SKM-1 treated with dmso at 0.1 percent for 144 hours (cell line): ENCODE data around the gene USP32.

Source experiments
- DNase-seq: peaks from one replicate; lab custom pipeline; 2025; ENCODE audit not compliant: unreplicated experiment; lab: John Stamatoyannopoulos, UW

USP32 gene

DNA sequence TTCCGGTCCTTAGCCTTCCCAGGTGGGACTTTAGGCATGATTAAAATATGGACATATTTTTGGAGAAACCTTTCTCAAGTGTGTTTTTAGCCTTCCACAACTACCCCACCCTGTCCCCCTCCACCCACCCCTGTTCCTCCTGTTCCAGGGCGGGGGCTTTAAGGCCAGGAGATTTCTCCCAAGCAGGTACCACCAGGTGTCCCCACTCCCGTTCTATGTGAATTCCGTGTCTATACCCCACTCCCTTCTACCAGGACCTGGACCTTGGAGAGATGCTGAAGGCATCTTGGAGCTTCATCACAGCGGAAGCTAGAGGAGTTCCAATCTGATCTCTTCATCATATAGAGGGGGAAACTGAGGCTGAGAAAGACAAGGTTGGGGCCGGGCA, 232.5 kb downstream of the USP32 start:
- no peak for DNase-seq

DNA sequence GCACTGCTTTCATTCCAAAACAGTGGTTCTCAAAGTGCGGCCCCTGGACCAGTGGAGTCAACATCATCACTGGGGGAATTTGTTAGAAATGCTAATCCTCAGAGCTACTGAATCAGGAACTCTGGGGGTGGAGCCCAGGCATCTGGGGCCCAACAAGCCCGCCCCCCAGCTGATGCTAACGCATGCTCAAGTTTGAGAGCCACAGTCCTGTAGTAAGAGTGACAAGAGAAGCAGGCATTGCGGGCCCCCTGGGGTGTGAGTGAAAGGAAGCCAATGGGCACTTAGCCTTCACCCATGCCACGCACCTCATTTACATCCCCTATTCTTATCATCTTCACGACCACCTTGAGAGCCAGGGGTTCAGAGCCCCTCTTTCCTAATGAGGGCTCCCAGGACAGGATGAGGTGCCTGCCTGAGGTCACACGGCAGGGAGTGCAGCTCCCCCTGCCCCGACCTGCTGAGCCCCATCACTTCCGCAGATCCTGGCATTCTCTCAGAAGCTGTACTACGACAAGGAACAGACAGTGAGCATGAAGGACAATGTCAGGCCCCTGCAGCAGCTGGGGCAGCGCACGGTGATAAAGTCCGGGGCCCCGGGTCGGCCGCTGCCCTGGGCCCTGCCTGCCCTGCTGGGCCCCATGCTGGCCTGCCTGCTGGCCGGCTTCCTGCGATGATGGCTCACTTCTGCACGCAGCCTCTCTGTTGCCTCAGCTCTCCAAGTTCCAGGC, 233.0 kb downstream of the USP32 start:
- DNase-seq: no peak

DNA sequence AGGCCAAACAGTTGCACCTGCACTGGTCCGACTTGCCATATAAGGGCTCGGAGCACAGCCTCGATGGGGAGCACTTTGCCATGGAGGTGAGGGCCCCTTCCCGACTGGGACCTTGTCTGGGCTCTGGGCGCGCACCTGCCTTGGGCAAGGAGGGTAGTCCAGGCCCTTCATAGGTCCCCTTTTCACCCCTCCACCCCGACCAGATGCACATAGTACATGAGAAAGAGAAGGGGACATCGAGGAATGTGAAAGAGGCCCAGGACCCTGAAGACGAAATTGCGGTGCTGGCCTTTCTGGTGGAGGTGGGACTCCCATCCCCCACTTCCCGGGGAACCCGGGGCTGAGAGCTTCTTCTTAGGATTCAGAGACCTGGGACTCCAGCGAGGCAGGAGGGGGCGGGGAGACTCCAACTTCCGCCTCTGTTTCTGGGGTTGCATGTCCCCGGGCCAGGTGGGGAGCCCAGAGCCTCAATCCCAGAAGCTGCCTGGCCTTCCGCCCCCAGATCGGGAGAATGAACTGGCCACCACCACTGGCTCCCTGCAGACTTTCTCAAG, 234.4 kb downstream of the USP32 start:
- no peak for DNase-seq

DNA sequence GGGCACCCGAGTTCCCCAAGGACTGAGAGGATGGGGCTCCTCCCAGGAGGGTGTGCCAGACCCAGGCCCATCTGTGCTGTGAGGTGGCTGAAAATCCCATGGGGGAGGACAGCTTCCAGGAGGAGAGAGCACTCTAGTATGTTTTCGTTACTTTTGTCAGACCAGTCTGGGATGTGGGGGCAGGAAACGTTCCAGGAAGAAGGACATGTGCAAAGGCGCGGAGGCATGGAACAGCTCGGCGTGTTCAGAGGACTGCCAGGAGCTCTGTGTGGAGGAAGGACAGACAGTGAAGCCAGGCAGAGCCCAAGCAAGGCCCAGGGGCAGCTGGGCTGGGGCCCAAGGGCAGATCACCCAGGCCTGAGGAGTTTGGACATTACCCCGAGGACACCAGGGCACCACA, 235.2 kb downstream of the USP32 start:
- no peak for DNase-seq

DNA sequence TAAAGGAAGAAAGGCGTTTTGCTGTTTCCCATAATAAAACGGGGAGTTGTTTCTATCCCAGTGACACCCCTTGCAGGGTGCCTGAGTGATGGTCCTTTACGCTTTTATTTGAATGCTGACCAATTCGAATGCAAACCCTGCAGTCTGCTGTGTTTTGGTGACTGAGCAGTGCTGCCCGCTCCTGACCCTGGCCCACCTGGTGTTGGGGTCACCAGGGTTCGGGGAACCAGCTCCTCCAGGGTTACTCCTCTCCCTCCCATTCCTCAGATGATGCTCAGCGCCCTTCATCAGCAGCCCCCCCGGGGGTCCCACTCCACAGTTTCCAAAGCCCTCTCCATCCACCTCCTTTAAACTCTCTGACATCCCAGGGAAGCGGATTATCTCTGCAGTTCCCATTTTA, 236.1 kb downstream of the USP32 start:
- DNase-seq: no peak

DNA sequence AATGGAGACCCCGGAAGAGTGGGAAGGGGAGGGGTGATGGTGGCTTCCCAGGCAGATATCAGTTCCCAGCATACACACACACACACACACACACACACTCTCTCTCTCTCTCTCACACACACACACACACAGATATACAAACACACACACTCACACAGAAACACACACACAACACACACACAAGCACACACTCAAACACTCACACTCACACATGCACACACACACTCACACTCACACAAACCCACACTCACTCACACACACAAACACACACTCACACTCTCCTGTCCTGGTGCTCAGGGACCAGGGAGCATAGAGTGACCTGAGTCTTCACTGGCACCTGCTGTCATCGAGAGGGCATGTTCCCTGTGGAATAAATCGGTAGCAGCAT, 236.5 kb downstream of the USP32 start:
- DNase-seq: no peak

DNA sequence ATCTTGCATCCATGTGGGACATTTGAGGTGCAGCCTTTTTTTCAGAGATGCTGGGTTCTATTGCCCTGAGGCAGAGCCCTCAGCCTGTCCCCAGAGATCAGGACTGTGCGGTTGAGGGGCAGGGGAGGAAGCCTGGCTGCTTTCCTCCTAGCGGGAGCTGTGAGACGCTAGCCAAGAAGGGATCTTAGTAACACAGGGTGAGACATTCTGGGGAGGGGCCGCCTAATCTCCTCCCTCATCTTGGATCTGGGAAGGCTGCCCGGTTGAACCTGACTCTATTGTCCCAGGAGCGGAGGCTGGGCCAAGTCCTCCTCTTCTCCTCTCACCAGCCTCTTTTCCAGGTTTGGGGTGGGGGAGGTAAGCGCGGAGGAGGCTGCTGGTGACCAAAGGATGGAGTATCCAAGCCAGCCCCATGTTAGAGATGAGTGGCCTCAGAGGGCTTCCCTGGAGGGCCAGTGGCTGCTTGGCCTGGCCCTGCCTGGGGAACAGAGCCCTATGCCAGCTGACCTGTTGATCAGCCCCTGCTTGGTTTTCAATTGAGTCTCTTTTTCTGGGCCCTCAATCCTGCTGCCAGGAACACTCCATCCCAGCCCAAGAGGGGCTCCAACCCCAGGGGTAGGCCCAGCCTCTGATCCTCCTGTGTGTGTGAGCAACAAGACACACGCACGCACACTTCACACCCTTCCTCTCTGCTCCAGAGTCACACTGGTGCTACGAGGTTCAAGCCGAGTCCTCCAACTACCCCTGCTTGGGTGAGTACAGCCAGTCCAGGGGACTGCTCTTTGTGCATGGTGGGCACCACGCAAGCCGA, 237.1 kb downstream of the USP32 start:
- no peak for DNase-seq

DNA sequence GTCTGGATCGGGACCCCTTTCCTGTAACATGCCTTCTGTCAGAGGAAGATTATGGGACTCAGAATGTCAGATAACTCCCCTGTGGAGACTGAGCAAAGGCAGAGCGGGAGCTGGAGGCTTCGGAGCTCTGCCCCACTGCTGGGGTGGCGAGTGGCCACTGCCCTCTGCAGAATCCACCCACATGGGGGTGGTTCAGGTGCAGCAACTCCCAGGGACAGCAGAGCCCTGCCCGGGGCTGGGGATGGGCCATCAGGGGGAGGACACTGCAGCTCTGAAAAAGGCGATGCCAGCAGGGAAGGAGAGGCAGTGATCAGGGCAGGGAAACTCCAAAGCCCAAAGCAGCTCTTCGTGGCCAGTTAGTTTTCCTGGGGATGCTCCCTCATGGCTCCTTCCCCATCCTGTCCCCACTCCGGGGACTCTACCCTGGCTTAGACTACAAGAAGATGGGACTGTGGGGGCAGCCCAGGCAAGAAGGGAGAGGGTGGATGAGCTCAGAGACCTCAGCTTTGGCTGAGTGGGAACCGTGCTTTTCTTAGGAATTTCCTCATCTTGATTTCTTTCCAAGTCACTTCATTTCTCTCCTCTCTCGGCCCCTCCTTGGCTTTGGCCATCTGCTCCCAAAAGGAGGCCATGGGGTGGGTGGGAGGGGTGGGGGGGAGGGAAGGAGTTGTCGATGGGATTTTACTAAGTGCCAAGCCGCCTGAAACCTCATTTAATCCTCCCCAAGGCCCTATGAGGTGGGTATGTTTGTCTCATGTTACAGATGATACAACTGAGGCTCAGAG, 238.1 kb downstream of the USP32 start:
- DNase-seq: no peak

DNA sequence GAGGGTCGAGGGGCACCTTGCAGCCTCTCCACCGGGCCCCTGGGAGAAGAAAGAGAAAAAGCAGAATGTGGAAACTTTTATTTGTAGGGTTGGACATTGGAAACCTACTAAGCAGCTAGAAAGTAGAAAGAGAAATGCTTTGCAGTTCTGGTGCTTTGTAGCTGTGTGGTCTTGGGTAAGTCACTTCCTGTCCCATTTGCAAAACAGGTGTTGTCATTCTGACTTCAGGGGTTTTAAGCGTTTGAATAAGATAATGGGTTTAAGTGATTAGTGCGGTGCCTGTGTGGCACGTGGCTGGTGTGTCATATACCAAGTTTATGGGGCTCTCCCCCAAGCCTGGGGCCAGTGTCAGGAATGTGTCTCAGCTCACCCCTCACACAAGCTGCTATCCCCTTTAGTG, 240.6 kb downstream of the USP32 start:
- no peak for DNase-seq

DNA sequence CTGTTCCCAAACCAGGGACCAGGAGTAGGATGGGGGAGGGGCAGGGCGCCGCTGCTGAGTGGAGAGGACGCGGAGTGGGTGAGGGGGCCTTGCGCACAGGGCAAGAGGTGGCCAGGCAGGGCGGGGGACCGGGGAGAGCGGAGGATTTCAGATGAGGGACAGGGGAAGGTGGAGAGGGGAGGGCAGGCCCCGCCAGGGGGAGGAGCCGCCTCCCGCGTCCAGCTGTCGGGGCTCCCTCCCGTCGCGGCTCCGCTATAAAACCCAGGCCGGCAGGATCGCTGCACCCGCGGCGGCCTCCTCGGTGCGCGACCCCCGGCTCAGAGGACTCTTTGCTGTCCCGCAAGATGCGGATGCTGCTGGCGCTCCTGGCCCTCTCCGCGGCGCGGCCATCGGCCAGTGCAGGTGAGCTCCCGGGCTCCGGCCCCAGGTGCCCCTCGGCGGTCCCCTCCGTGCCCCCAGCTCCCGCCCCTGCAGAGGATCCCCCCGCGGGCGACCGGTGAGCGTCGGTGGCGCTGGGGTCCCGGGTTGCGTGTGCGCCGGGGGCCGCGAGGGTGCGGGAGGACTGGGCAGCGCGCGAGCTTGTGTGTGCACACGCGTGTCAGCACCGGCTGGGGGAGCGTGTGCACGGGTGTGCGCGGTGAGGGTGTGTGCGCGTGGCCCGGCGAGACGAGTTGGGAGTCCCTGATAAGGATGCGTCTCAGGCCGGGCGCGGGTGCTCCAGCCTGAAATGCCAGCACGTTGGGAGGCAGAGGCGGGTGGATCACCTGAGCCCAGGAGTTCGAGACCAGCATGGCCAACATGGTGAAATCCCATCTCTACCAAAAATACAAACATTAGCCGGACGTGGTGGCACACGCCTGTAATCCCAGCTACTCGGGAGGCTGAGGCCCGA, 242.0 kb downstream of the USP32 start, which contains the start of gene CA4:
Gene CA4 (plus strand): TSS at position 283 of the 892 bp plus-strand sequence. CDS start 62 bp downstream, at position 345.
- DNase-seq: no peak

DNA sequence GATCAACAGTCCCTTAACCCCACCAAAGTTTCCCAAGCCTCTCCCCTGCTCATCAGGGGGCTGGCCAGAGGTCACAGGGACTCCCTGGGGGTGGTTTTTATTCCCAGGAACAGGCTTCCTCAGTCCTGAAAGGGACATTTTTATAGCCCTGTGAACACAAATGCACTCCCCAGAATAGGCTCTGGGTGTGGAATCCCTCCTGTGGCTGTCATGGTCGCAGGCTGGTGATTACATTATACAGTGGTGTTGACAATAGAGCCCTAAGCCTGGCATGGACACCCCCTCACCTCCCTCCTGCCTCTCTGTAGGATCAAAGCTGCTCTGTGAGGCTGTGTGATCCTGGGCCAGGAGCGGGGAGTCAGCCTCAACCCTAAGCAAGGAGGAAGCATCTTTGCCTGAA, 243.6 kb downstream of the USP32 start:
- DNase-seq: no peak

DNA sequence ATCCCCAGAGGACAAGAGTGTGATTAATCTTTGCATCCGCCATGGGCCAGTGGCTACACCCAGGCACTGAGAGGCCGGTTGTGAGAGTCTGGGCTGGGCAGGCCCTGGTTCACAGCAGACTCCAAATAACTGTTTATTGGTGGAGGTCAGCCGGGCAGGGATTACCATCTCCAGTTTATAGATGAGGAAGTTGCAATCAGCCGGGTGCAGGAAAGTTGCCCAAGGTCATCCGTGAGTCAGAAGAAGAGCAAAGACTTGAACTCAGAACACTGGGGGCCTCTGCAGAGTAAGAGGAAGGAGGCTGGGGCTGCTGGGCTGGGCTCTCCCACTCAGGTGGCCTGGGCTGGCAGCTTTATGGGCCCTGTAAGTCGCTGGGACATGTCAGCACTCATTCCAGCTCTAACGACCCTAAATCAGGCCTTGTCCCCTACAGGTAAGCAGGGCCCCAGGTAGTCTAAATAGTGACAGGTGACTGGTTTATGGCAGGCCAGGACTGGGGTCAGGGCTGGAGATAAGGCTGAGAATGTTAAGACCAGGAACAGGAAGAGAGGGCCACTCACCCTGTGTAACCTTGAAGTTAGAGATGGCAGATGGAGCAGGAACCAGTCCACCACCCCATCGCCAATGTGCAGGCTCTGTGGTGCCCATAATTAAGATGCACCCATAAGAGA, 244.2 kb downstream of the USP32 start:
- DNase-seq: peak; percentile 48

DNA sequence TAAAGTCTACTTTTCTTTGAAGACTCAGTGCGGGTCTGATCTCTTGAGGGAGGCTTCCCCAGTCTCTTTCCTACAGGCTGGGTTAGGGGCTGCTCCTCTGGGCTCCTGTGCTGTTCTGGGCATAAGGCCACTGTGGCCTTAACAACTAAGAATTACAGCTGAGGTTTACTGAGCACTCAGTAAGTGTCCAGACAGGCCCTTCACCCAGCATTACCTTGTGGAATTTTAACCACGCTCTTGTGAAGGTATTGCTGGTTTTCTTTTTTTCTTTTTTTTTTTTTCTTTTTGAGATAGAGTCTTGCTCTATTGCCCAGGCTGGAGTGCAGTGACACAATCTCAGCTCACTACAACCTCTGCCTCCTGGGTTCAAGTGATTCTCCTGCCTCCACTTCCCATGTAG, 245.7 kb downstream of the USP32 start:
- DNase-seq: no peak

DNA sequence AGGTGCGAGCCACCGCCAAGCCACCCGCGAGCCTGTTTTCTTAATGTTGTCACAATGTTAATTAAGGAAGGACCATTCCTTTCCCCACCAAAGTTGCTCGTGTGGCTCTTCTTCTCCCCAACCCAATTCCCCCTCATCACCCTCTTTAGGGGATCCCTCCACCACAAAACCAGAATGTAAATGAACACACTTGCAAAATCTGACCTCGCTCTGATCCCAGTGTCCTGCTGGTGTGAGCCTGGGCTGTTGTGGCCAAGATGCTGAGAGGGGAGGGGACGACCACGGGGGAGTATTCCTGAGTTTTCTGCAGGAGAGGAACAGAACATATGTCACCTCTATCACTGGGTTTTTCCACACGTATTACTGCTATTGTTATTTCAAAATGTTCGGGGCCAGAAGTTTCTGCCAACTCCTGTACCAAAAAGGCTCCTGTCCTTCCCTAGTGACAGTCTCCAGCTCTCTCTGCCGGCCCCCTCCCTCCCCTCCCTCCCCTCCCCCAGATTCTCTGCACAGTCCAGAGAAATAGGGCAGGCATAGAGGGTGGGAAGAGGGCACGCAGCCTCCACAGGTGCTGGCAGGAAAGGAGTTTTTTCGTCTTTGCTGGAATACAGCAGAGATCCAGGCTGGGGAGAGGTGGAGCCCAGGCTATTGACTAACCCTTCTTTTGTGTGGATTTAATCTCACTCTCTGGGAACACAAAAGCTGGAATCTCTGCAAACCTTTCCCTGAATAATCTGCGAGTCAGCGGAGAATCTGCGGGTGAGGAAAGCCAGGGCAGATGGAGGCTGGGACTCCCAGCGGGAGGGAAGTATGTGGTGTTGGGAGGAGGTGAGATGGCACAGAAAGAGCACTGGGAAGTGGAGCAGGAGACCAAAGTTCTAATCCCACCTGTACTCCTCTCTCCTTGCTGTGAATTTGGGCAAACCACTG, 246.7 kb downstream of the USP32 start:
- DNase-seq: no peak

DNA sequence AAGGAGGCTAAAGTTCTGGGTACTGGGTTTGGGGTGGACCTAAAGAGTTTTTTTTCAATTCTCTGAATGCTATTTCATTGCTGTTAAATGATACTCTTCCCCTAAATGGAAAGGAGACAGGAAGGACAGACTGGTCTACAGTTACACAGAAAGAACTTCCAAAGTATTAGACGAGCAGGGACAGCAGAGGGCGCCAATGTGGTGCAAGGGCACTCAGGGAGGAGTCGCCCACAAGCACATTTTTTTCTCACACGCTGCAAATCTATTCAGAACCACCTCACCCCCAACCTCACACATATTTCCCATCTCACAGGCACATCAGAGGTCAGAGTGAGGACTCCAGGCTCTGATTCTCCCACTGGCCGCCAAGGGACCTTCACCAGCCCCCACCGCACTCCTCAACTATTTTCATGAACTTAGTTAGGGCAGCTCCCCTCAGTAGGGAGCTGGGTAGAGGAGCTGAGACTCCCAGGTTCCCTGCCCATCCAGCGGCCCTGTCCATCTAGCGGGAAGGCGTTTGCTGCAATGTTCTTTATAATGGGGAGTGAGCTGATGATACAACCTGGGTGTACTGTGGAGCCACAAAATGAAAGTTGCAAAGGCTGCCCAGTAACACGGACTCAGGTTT, 248.9 kb downstream of the USP32 start:
- DNase-seq: peak; percentile 61

DNA sequence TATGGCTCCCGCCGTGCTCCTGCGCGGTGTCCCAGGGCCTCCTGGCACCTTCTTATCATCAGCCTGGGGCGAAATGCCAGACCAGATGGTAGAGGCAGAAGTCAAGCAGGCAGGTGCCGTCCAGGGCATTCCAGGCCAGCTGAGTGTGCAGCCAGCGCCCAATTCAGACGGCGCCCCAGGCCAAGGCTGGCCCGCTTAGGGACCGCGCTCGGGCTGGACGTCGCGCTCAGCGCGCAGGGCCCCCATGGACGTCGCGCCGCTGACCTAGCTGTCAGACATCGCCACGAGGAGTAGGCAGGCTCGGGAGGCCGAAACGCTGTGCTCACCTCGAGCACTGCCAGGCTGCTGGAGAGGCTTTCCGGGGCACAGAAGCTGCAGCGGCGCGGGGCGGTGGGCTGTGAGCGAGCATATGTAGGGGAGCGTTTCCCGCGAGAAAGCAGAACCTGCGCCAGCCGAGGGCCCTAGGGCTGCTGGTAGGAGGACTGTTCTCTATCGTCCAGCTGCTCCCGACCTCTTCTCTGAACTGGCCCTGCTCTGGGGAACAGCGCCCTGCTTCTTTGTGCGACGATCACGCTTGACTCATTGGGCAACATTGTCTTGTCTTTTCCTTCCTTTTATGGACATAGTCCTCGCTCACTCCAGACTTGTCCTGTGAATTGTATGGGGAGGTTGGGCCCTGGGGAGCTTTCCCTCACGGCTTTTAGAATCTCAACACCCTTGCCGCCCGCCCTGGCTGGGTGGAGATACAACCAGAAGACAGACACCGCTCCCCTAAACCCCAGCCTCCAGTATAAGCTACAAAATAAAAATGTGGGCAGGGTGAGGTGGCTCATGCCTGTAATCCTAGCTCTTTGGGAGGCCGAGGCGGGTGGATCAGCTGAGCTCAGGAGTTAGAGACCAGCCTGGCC, 250.6 kb downstream of the USP32 start:
- DNase-seq: no peak
